Psoas muscle (tissue), 8 donors: ENCODE data around the gene ATP1B3. TPM values are rescaled to one million over a fixed set of nuclear protein-coding genes. Genes with fewer than 3 reads are reported as not detected.

ENCODE experiments used
- ATAC-seq, 4 donors: fragments of 200-7000 bp; cut with Tn5 transposase; one replicate each; pipeline ENCODE4 v1.9.1; 2020; ENCODE audit warnings: moderate library complexity in 3 of 4, mild to moderate bottlenecking in 2 of 4
- DNase-seq, 2 donors: peaks; one replicate each; pipeline ENCODE4 v3.0.0-alpha.2; 2020
- H3K27ac ChIP-seq: fragments of 200-600 bp; one replicate; pipeline ENCODE4 v1.8.0; 2022
- H3K27me3 ChIP-seq, 3 donors: fragments of 200-600 bp in 1 of 3; one replicate each; pipeline versions ENCODE4 v1.6.1 to v1.8.0; 2013 to 2022; ENCODE audit warnings: low read length in 2 of 3, mild to moderate bottlenecking in 2 of 3, moderate library complexity in 1 of 3; ENCODE audit not compliant: insufficient read depth in 3 of 3
- H3K36me3 ChIP-seq, 2 donors: fragments of 200-600 bp in 1 of 2; one replicate each; pipeline versions ENCODE4 v1.6.1 to v1.8.0; 2013 to 2022; ENCODE audit warnings: low read depth in 1 of 2, mild to moderate bottlenecking in 1 of 2, moderate library complexity in 1 of 2; ENCODE audit not compliant: insufficient read depth in 1 of 2
- H3K4me1 ChIP-seq: fragments of 200-600 bp; one replicate; pipeline ENCODE4 v1.8.0; 2022
- H3K4me3 ChIP-seq: fragments of 200-600 bp; one replicate; pipeline ENCODE4 v1.8.0; 2022; ENCODE audit warnings: mild to moderate bottlenecking
- H3K9me3 ChIP-seq: fragments of 200-600 bp; one replicate; pipeline ENCODE4 v1.8.0; 2022
- CTCF ChIP-seq: fragments of 200-600 bp; IDR thresholded peaks from one replicate; pipeline ENCODE4 v1.8.0; 2022; ENCODE audit warnings: antibody characterized with exemption
- WGBS, 3 donors: extraction: QIAGEN DNeasy Blood & Tissue Kit; methylation state at CpG; one replicate each; pipeline versions ENCODE4 v1.1.6 to v1.1.7; 2013; 5-methylcytosine and 5-hydroxymethylcytosine counted together
- intact Hi-C, 2 donors: fragments of 100-400 bp; cut with DNase I; formaldehyde crosslinking; loops; one replicate each; pipeline versions ENCODE4 v1.11.0 to v1.14.2; 2022
- polyA plus RNA-seq, 3 donors: library from polyadenylated mRNA; stranded (reverse); fragments of 200-250 nt; gene quantifications; one replicate each; pipeline ENCODE4 v1.2.3, GENCODE V29; 2013
- total RNA-seq, 4 donors: library from RNA; stranded (reverse); fragmentation: NEBNext Ultra II Directional in 2 of 4; extraction: Animal tissue kit (Norgen Biotek cat#: 25700) in 2 of 4; gene quantifications; one replicate each; pipeline versions ENCODE4 v1.2.1 to v1.2.4, GENCODE V29; 2021 to 2023
- donor health status: healthy with polysubstance abuse.
- donor health status: DM: no; HTN: no; CAD: no; lungs with moderate emphysema.
- donor health status: Bipolar disorder and iron deficiency.
- donor health status: healthy.
- donor health status: DM: yes; HTN: yes; CAD: no.
- donor health status: DM: no; HTN: no; CAD: no.
- donor health status: DM: no; HTN: no; CAD: no.
- donor health status: DM: yes; HTN: yes; CAD: no.

ATP1B3 gene
- total and polyA plus RNA-seq, 7 donors = 19.9 to 68.2 (median 36.4) TPM

DNA sequence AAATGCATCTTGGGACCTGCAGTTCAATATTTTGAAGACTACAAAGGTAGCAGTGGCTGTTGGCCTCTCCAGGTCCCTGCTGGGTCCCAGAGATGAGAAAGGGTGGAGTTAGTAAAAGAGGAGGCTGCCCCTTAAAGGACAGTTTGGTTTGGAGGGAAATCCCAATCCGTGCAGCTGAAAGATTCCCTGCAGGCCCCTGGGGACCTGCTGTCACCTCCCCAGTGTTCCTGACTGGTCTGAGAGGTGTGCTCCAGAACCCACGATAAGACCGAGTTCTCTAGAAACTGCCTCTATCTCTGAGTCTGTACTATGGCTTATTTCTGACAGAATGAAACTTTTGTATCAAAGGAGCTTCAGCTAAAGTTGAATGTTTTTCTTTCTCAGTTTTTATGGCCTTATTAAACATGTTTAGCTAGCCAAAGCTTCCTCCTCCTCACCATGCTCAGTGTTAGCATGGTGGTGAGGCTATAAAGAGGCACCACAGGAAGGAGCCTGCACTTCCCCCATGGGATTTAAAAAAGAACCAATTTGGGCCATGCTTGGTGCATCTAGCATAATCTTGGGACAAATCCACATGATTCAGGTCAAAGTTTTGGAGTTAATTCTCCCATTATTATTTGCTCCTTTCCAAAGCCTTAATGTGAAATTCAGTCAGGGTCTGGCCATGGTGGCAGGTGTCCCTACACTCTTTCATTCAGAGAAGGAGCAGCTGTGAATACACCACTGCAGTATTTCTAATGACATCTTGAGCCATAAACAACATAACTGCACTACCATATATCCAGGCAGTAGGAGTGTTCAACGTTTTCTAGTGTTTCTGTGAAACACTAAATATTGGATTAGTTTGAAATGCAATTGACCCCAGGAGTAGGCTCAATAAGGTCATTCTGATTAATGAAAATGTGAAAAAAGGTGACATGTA is 74.4 kb downstream of the ATP1B3 start:
- H3K27ac ChIP-seq = no peak overlapping the region
- H3K4me3 ChIP-seq = no peak overlapping the region
- H3K4me1 ChIP-seq = no peaks in the 10 kb centered on the region
- 68 to 76% (median 71%) methylated on average over 4 of the region's 4 CpGs for WGBS, 3 donors
- no peaks in the 10 kb centered on the region for H3K9me3 ChIP-seq
- no peak for TF ChIP-seq CTCF
- DNase-seq (no peak), ATAC-seq (no peak)
- H3K36me3 ChIP-seq = peaks cover 4 to 38% of the 10 kb centered on the region in 2 donors
- intact Hi-C loops = no loop called here
- no peaks in the 10 kb centered on the region for H3K27me3 ChIP-seq

GRCh38 chr3:141952611-141953010 is 76.2 kb downstream of the ATP1B3 start:
- ATAC-seq (no peak), DNase-seq (no peak)
- WGBS, 3 donors = 80 to 97% (median 93%) methylated on average over 2 of the region's 2 CpGs
- H3K9me3 ChIP-seq = no peaks in the 10 kb centered on the region
- intact Hi-C loops = no loop called here
- H3K27ac ChIP-seq = no peak overlapping the region
- no peak overlapping the region for H3K4me3 ChIP-seq
- H3K36me3 ChIP-seq = peaks cover 4 to 50% of the 10 kb centered on the region in 2 donors
- no peak for TF ChIP-seq CTCF
- no peaks in the 10 kb centered on the region for H3K27me3 ChIP-seq
- no peaks in the 10 kb centered on the region for H3K4me1 ChIP-seq

DNA sequence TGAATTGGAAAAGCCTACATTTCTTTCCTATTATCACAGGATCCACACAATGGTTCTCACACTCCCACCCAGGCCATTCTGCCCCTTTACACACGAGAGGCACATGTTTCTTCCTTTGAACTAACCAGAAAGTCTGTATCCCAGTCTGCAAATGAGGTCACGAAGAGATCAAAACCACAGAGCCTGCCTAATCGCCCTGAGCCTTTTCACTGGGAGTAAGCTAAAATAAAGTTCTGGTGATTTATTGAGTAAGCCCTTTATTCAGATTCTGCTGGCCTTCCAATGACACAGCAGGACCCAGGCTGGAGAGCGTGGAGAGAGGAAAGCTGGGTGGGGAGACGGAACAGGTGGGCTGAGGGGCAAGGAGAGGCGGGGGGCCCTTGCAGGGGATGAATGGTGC is 78.7 kb downstream of the ATP1B3 start:
- ATAC-seq (no peak), DNase-seq (no peak)
- no peaks in the 10 kb centered on the region for H3K4me1 ChIP-seq
- TF ChIP-seq CTCF = no peak
- no peaks in the 10 kb centered on the region for H3K27me3 ChIP-seq
- H3K4me3 ChIP-seq = no peak overlapping the region
- peaks cover 4 to 68% of the 10 kb centered on the region in 2 donors for H3K36me3 ChIP-seq
- no peak overlapping the region for H3K27ac ChIP-seq
- WGBS, 3 donors = 64 to 76% (median 73%) methylated on average over 6 of the region's 6 CpGs
- intact Hi-C loops = no loop called here
- H3K9me3 ChIP-seq = no peaks in the 10 kb centered on the region

GRCh38 chr3:141959589-141960554 is 83.4 kb downstream of the ATP1B3 start:
- peaks cover 0 to 59% of the 10 kb centered on the region in 2 donors for H3K36me3 ChIP-seq
- no peaks in the 10 kb centered on the region for H3K4me1 ChIP-seq
- H3K27me3 ChIP-seq = no peaks in the 10 kb centered on the region
- no peak overlapping the region for H3K4me3 ChIP-seq
- WGBS, 3 donors = 63 to 70% (median 64%) methylated on average over 8 of the region's 8 CpGs
- DNase-seq = no peak
- intact Hi-C loops = loop anchor here (5.0 to 10.0 kb wide), 2 partner anchors 185 to 322 kb away; partner anchors contain the start of gene TFDP2 (in 1 of the 2)
- peak overlapping the region; percentile 31 for H3K27ac ChIP-seq
- TF ChIP-seq CTCF = no peak
- peak in 1 of 4 donors; percentile 21 for ATAC-seq
- H3K9me3 ChIP-seq = no peaks in the 10 kb centered on the region
